ENCODE data around the gene SMARCAL1.

The SMARCAL1 gene

DNA sequence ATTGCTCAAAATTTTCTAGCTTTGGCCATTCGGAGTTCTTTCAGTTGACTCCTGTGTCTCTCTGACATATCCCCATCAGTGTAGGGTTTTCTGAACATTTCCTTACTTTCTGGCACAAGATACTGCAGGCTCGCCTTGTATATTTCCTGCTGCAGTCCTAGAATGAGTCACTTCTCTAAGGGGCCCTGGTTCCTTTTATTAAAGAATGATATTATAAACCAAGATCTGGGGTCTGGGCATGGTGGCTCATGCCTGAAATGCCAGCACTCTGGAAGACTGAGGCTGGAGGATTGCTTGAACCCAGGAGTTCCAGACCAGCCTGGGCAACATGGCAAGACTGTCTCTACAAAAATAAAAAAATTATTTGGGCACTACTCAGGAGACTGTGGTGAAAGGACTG is 83.4 kb downstream of the SMARCAL1 start:
- TF ChIP-seq EGR1 (IDR thresholded peaks at IDR 0.05) (no peak), EP300 (IDR thresholded peaks at IDR 0.05; ENCODE audit: borderline replicate concordance) (no peak), YY1 (IDR thresholded peaks at IDR 0.05; ENCODE audit: low read depth) (no peak), CREB1 (IDR thresholded peaks at IDR 0.05; ENCODE audit: low read depth) (no peak), NFIC (IDR thresholded peaks at IDR 0.05) (no peak), FOXM1 (IDR thresholded peaks at IDR 0.05; ENCODE audit: borderline replicate concordance, low read depth) (no peak), TAF1 (IDR thresholded peaks at IDR 0.05; ENCODE audit: low read depth) (no peak), TEAD4 (IDR thresholded peaks at IDR 0.05) (no peak), CEBPB (IDR thresholded peaks at IDR 0.05) (no peak), TCF12 (IDR thresholded peaks at IDR 0.05; ENCODE audit: low read depth) (no peak), ZBTB7A (IDR thresholded peaks at IDR 0.05; ENCODE audit: low read depth) (no peak)
- TF ChIP-seq, protein P1, sequence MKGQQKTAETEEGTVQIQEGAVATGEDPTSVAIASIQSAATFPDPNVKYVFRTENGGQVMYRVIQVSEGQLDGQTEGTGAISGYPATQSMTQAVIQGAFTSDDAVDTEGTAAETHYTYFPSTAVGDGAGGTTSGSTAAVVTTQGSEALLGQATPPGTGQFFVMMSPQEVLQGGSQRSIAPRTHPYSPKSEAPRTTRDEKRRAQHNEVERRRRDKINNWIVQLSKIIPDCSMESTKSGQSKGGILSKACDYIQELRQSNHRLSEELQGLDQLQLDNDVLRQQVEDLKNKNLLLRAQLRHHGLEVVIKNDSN (IDR thresholded peaks at IDR 0.05), result no peak
- TF ChIP-seq, protein P2, sequence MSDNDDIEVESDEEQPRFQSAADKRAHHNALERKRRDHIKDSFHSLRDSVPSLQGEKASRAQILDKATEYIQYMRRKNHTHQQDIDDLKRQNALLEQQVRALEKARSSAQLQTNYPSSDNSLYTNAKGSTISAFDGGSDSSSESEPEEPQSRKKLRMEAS (IDR thresholded peaks at IDR 0.05), result no peak
- TF ChIP-seq, protein P3, sequence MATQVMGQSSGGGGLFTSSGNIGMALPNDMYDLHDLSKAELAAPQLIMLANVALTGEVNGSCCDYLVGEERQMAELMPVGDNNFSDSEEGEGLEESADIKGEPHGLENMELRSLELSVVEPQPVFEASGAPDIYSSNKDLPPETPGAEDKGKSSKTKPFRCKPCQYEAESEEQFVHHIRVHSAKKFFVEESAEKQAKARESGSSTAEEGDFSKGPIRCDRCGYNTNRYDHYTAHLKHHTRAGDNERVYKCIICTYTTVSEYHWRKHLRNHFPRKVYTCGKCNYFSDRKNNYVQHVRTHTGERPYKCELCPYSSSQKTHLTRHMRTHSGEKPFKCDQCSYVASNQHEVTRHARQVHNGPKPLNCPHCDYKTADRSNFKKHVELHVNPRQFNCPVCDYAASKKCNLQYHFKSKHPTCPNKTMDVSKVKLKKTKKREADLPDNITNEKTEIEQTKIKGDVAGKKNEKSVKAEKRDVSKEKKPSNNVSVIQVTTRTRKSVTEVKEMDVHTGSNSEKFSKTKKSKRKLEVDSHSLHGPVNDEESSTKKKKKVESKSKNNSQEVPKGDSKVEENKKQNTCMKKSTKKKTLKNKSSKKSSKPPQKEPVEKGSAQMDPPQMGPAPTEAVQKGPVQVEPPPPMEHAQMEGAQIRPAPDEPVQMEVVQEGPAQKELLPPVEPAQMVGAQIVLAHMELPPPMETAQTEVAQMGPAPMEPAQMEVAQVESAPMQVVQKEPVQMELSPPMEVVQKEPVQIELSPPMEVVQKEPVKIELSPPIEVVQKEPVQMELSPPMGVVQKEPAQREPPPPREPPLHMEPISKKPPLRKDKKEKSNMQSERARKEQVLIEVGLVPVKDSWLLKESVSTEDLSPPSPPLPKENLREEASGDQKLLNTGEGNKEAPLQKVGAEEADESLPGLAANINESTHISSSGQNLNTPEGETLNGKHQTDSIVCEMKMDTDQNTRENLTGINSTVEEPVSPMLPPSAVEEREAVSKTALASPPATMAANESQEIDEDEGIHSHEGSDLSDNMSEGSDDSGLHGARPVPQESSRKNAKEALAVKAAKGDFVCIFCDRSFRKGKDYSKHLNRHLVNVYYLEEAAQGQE (IDR thresholded peaks at IDR 0.05; ENCODE audit: low read depth), result no peak

DNA sequence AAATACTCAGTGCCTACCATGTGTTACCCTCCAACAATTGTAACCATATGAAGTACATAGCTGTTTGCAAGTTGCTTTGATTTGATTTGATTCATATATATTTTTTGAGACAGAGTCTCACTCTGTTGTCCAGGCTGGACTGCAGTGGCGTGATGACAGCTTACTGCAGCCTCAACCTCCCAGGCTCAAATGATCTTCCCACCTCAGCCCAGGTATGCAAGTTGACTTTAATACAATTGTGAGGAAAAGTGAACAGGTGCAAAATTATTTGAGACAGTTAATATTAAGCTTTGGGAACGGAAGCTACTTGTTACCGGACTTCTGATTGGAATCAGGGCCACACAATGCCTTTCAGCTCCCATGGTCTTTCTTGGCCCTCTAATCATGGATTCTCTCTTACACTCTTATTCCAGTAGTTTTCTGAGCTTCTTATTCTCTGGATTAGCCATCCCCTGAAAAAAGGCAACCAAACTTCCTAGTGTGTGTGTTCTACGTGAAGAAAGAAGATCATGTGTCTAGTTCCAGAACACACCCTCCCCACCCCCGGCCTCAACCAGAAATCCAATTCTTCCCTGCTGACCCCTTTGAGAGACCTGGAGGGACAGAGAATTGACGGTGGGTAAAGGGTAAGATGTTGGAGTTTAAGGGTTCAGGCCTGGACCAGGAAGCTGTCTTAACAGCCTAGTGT is 85.2 kb downstream of the SMARCAL1 start:
- TF ChIP-seq EP300 (IDR thresholded peaks at IDR 0.05; ENCODE audit: borderline replicate concordance) (no peak), TEAD4 (IDR thresholded peaks at IDR 0.05) (no peak), FOXM1 (IDR thresholded peaks at IDR 0.05; ENCODE audit: borderline replicate concordance, low read depth) (no peak), NFIC (IDR thresholded peaks at IDR 0.05) (no peak), CEBPB (IDR thresholded peaks at IDR 0.05) (no peak), ZBTB7A (IDR thresholded peaks at IDR 0.05; ENCODE audit: low read depth) (no peak), TCF12 (IDR thresholded peaks at IDR 0.05; ENCODE audit: low read depth) (no peak), EGR1 (IDR thresholded peaks at IDR 0.05) (no peak), RAD21 (IDR thresholded peaks at IDR 0.05; ENCODE audit: low read depth) (no peak), CREB1 (IDR thresholded peaks at IDR 0.05; ENCODE audit: low read depth) (no peak), TAF1 (IDR thresholded peaks at IDR 0.05; ENCODE audit: low read depth) (no peak), YY1 (IDR thresholded peaks at IDR 0.05; ENCODE audit: low read depth) (no peak)
- TF ChIP-seq, protein P3 (IDR thresholded peaks at IDR 0.05; ENCODE audit: low read depth), result no peak
- TF ChIP-seq, protein P1 (IDR thresholded peaks at IDR 0.05), result no peak
- TF ChIP-seq, protein P2 (IDR thresholded peaks at IDR 0.05), result no peak

DNA sequence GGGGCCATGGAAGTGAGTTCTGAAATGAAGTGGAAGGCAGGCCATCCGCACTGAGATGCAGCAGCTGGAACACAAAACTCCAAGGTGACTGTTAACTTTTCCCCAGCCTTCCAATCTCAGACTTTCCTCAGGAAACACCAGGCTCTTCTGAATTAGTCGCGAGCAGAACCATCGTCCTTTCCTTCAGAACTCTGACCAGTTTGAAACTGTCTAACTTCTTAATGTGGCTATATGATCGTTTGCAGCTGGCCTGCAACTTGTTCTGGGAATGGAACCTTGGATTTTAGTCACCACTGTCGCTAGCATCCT is 85.7 kb downstream of the SMARCAL1 start:
- TF ChIP-seq FOXM1 (IDR thresholded peaks at IDR 0.05; ENCODE audit: borderline replicate concordance, low read depth), result no peak
- no peak for TF ChIP-seq EGR1 (IDR thresholded peaks at IDR 0.05)
- TF ChIP-seq, protein P3 (IDR thresholded peaks at IDR 0.05; ENCODE audit: low read depth), result no peak
- TF ChIP-seq YY1 (IDR thresholded peaks at IDR 0.05; ENCODE audit: low read depth), result no peak
- TF ChIP-seq ZBTB7A (IDR thresholded peaks at IDR 0.05; ENCODE audit: low read depth), result no peak
- no peak for TF ChIP-seq EP300 (IDR thresholded peaks at IDR 0.05; ENCODE audit: borderline replicate concordance)
- TF ChIP-seq, protein P1 (IDR thresholded peaks at IDR 0.05), result no peak
- TF ChIP-seq, protein P2 (IDR thresholded peaks at IDR 0.05), result no peak
- no peak for TF ChIP-seq CEBPB (IDR thresholded peaks at IDR 0.05)
- TF ChIP-seq TEAD4 (IDR thresholded peaks at IDR 0.05), result no peak
- TF ChIP-seq TAF1 (IDR thresholded peaks at IDR 0.05; ENCODE audit: low read depth), result no peak
- no peak for TF ChIP-seq TCF12 (IDR thresholded peaks at IDR 0.05; ENCODE audit: low read depth)
- no peak for TF ChIP-seq RAD21 (IDR thresholded peaks at IDR 0.05; ENCODE audit: low read depth)
- TF ChIP-seq NFIC (IDR thresholded peaks at IDR 0.05), result no peak
- TF ChIP-seq CREB1 (IDR thresholded peaks at IDR 0.05; ENCODE audit: low read depth), result no peak

All from Ishikawa (cell line).